ENCODE measurements around the gene P2RY14.

The P2RY14 gene

DNA sequence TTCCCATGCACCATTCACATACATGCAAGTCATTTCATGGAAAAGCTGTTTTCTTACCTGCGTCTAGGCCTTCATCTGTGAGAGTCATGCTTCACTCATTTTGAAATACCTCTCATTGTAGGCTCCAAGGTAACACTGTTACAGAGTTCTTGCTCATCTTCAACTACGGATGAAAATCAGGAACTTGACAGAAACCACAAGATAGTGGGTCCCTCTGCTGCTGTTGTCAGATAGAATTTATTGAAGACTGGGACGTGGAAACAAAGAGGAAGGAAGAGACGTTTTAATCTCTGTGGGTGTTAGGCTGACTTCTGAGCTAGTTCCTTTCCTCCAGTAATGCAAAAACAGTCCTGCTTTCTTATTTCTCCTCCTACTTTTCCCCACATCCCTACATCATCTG, at the start of gene P2RY14:
Gene P2RY14 (minus strand): TSS at position 313 of the 400 bp plus-strand sequence. CDS start 64,226 bp downstream, outside the sequence.
- Mint-ChIP-seq H3K27me3 (no peaks in the 10 kb centered on the region), H3K4me1 (peaks cover 36% of the 10 kb centered on the region), H3K27ac (peak within 1 kb of the TSS; percentile 94), H3K9me3 (no peaks in the 10 kb centered on the region), H3K4me3 (peak within 1 kb of the TSS; percentile 60), H3K36me3 (no peaks in the 10 kb centered on the region)
- peak; percentile 62 for ATAC-seq (ENCODE audit: low read depth)
- peak in 1 of 2 donors; percentile 45 for DNase-seq (ENCODE audit: low spot score in 2 of 2)

DNA sequence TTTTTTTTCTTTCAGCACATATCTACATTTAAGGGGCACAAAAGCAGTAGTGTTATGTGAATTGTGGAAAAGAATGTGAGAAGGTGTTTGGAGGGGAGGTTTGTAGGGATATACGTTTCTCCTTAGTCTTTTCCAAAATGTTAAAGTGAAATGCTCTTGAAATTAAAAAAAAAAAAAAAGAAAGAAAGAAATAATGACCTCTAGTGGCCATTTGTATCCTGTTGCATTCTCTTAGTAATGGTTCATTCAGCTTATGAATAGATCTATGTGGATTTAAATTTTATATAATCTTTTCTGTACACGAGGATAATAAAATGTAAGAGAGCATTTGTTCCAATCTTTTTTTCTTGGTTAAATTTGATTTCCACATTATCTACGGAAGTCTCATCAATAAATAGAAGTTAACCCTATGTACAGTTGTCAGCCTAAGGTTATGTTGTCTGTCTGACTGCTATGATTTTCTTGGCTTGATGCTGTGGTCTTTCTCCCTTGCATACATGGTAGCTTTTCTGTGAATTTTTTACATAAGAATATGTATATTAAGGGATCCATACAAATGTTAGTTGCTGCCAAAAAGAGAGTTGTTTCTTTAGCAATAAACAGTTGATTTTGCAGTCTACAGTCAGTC, 49.3 kb upstream of the P2RY14 start:
- Mint-ChIP-seq H3K4me3 (no peak overlapping the region), H3K9me3 (peaks cover 2% of the 10 kb centered on the region), H3K4me1 (peaks cover 9% of the 10 kb centered on the region), H3K36me3 (no peaks in the 10 kb centered on the region), H3K27ac (no peak overlapping the region), H3K27me3 (peaks cover 4% of the 10 kb centered on the region)
- DNase-seq (ENCODE audit: low spot score in 2 of 2): no peak
- ATAC-seq (ENCODE audit: low read depth): peak; percentile 41

DNA sequence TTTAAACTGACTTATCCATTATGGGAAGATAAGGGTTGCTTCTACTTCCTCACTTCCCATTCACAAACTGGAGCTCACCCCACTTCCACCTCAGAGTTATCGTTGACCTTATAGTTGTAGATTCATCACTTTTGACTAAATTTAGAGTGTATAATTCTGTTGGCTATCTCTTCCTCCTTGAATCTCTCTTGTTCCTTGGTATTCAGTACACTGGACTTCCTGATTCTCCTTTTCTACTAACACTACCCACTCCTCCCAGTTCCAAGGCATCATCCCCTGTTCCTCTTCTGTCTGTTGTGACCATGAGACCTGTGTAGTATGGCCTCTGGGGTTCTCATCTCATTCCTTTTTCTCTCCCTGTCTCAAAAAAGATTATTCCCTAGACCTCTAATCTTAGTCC, 44.2 kb upstream of the P2RY14 start:
- H3K4me1 Mint-ChIP-seq: no peaks in the 10 kb centered on the region
- no peak for ATAC-seq (ENCODE audit: low read depth)
- H3K36me3 Mint-ChIP-seq: no peaks in the 10 kb centered on the region
- no peak overlapping the region for H3K27ac Mint-ChIP-seq
- DNase-seq (ENCODE audit: low spot score in 2 of 2): no peak
- H3K4me3 Mint-ChIP-seq: no peak overlapping the region
- H3K9me3 Mint-ChIP-seq: peaks cover 2% of the 10 kb centered on the region
- H3K27me3 Mint-ChIP-seq: peaks cover 2% of the 10 kb centered on the region

DNA sequence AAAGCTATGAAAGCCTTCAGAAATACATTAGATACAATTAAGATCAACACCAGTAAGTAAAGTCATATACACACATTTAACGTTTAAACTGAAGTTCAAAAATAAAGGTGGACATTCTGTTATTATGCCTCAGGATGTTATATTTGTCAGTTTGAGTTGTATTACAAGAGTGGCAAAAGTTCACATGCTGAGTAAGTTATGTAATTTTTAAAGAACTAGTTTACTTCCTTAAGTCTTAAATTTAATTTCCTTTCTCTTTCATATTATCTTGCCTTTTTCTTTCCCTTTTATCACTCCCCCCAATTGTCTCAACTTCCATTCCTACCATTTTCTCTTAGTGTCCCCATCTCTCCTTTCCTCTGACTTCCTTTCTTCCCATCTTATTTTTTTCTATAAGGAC, 43.2 kb upstream of the P2RY14 start:
- no peak overlapping the region for H3K27ac Mint-ChIP-seq
- H3K27me3 Mint-ChIP-seq: peaks cover 2% of the 10 kb centered on the region
- DNase-seq (ENCODE audit: low spot score in 2 of 2): no peak
- H3K4me3 Mint-ChIP-seq: no peak overlapping the region
- H3K36me3 Mint-ChIP-seq: no peaks in the 10 kb centered on the region
- peaks cover 2% of the 10 kb centered on the region for H3K9me3 Mint-ChIP-seq
- no peak for ATAC-seq (ENCODE audit: low read depth)
- no peaks in the 10 kb centered on the region for H3K4me1 Mint-ChIP-seq

DNA sequence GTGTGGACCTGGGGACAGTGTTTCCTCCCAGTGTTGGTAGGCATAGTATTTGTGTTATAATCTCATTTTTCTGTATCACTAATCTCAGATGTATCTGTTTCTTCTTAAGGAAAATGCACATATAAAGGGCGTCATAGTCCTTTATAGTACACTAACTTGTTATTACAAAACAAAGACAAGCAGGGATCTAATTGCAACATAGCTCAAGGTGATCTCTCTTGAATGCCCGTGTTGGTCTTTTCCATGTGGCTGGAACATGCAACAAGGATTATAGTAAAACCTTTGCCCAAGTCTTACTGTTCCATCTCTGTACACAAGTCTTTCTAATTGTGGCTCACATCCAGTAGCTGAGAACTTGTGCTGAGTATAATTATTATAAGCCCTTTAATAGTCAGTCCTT, 41.8 kb upstream of the P2RY14 start:
- Mint-ChIP-seq H3K27ac (no peak overlapping the region), H3K4me1 (no peaks in the 10 kb centered on the region), H3K27me3 (peaks cover 2% of the 10 kb centered on the region), H3K4me3 (no peak overlapping the region), H3K36me3 (no peaks in the 10 kb centered on the region), H3K9me3 (peaks cover 2% of the 10 kb centered on the region)
- ATAC-seq (ENCODE audit: low read depth): no peak
- no peak for DNase-seq (ENCODE audit: low spot score in 2 of 2)

DNA sequence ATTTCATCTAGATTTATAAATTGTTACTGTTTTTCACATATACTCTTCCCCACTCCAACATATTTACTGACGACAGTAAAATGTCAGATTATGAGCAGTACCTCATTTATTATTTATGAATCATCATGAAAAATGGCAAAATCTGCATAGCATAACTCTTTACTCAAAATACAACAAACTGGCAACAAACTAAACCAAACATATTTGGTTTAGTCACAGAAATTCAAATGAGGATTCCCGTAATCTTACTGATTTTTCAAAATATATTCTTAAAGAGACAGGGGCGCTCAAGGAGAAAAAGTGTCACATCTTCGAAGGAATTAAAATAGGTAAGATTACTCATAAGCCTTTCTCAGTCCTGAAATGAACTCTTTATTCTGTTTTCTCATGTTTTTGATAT, 41.3 kb upstream of the P2RY14 start:
- DNase-seq (ENCODE audit: low spot score in 2 of 2) (no peak), ATAC-seq (ENCODE audit: low read depth) (no peak)
- Mint-ChIP-seq H3K4me3 (no peak overlapping the region), H3K27me3 (peaks cover 2% of the 10 kb centered on the region), H3K4me1 (no peaks in the 10 kb centered on the region), H3K27ac (no peak overlapping the region), H3K9me3 (peaks cover 2% of the 10 kb centered on the region), H3K36me3 (no peaks in the 10 kb centered on the region)

DNA sequence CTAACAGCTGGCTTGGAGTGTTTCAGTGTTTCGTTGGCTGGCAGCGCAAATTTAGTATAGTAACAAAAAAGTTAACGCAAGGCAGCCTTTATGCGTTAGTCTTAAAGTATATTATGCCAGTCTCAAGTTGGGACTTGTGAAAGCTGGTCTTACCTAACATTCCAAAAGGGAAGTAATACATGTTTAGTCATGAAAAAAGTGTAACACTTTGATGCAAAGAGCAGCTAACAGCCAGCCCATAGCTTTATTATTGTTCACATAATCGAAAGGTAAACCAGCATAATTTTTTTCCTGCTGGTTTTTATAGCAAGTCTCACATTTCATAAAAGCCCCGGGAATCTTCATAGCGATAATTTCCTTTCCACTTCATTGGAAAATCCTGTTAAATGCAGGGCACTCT, 40.6 kb upstream of the P2RY14 start:
- Mint-ChIP-seq H3K9me3 (peaks cover 2% of the 10 kb centered on the region), H3K27ac (no peak overlapping the region), H3K36me3 (no peaks in the 10 kb centered on the region), H3K4me1 (no peaks in the 10 kb centered on the region), H3K4me3 (no peak overlapping the region), H3K27me3 (peaks cover 2% of the 10 kb centered on the region)
- ATAC-seq (ENCODE audit: low read depth) (no peak), DNase-seq (ENCODE audit: low spot score in 2 of 2) (no peak)

DNA sequence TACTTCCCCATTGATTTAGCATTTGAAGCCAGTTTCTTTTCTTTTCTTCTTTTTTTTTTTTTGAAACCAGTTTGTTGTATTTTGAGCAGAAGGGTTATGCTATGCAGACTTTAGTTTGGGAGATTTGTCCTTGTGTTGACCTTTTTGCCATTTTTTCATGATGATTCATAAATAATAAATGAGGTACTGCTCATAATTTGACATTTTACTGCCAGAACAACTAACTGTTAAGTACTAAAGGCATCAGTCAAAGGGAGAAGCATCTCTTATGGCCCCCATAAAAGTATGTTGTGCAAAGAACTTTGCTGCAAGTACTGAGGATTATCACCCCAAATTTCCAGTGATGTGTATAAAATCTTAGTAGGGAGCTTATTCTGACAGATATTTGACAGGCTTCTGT, 40.0 kb upstream of the P2RY14 start:
- peaks cover 2% of the 10 kb centered on the region for H3K9me3 Mint-ChIP-seq
- no peak overlapping the region for H3K4me3 Mint-ChIP-seq
- H3K27me3 Mint-ChIP-seq: no peaks in the 10 kb centered on the region
- H3K27ac Mint-ChIP-seq: no peak overlapping the region
- DNase-seq (ENCODE audit: low spot score in 2 of 2) (no peak), ATAC-seq (ENCODE audit: low read depth) (no peak)
- H3K4me1 Mint-ChIP-seq: no peaks in the 10 kb centered on the region
- no peaks in the 10 kb centered on the region for H3K36me3 Mint-ChIP-seq

DNA sequence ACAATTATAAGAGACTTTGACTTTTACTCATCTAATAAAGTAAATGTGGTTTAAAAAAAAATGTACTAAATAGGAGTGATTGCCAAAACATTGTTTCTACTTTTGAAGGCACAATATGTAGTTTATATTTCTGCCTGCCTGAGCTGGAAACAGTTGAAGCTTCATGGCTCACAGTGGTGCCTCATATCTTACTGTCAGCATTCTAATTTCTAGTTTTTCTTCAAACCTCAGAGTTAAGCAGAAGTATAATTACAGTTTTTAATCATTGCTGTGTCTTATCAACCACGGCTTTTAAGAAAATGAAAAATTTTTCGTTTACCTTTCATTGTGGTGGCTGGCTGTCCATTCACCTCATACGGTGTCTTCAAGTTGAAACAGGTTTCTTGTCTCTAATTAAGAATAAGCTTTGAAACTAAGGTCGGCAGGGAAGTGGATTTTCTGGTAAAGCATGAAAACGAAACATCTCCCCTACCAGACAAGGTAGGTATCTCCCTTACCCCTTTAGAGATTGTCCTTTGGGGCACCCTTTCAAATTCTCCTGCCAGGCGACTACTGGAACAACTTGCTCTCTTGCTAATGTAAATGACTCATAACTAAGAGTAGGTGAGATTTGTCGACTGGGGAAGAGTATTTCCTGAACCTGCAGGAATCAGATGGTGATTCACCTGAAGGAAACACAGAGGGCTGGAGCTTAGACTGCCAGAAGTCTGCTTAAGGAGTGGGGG, 38.1 kb upstream of the P2RY14 start, which contains the start of gene GPR87:
Gene GPR87 (minus strand): TSS at position 554 of the 725 bp plus-strand sequence. CDS start 16,720 bp downstream, outside the sequence.
- H3K9me3 Mint-ChIP-seq: no peaks in the 10 kb centered on the region
- peak within 1 kb of the TSS; percentile 15 for H3K4me3 Mint-ChIP-seq
- H3K27me3 Mint-ChIP-seq: no peaks in the 10 kb centered on the region
- no peaks in the 10 kb centered on the region for H3K36me3 Mint-ChIP-seq
- no peak within 1 kb of the TSS for H3K27ac Mint-ChIP-seq
- no peak for DNase-seq (ENCODE audit: low spot score in 2 of 2)
- ATAC-seq (ENCODE audit: low read depth): no peak
- H3K4me1 Mint-ChIP-seq: no peaks in the 10 kb centered on the region

DNA sequence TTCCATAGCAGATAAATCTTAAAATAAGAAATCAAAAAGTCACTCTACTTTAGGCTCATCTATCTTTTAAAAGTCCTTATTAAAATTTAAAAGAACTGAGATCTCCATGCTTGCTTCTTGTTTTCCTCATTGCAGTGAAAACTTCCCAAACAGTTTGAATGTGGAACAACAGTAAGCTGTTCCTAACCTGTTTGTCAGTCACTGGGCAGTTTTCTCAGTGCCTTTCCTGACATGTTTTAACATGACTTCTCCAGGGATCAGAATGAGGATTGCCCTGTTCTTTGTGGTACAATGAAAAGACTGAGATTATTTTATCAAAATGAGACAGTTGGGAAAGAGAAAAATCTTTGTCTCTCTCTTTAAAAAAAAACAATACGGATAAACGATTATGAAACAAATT, 37.5 kb upstream of the P2RY14 start:
- Mint-ChIP-seq H3K27me3 (no peaks in the 10 kb centered on the region), H3K9me3 (no peaks in the 10 kb centered on the region), H3K4me1 (no peaks in the 10 kb centered on the region), H3K4me3 (no peak overlapping the region), H3K36me3 (no peaks in the 10 kb centered on the region), H3K27ac (no peak overlapping the region)
- DNase-seq (ENCODE audit: low spot score in 2 of 2): no peak
- ATAC-seq (ENCODE audit: low read depth): no peak

DNA sequence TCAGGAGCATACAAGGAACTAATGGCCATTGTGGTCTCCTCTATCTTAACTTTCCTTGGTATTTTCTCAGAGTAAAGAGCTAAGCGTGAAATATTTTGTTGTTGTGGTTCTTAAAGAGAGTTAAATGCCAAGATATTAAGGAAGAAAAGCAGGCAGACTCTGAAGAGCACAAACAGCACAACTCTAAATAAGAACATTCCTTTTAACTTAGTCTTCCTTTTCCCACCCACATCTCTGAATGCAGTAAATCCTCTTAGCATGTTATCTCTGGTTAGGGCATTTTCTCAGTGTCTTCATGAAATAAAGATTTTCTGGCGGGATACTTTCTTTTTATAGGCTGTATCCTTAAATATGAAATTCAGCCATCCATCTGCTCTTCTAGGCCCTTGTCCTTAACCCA, 36.8 kb upstream of the P2RY14 start:
- H3K27me3 Mint-ChIP-seq: no peaks in the 10 kb centered on the region
- no peaks in the 10 kb centered on the region for H3K36me3 Mint-ChIP-seq
- H3K4me1 Mint-ChIP-seq: no peaks in the 10 kb centered on the region
- no peak for ATAC-seq (ENCODE audit: low read depth)
- H3K9me3 Mint-ChIP-seq: no peaks in the 10 kb centered on the region
- no peak overlapping the region for H3K27ac Mint-ChIP-seq
- H3K4me3 Mint-ChIP-seq: no peak overlapping the region
- no peak for DNase-seq (ENCODE audit: low spot score in 2 of 2)

DNA sequence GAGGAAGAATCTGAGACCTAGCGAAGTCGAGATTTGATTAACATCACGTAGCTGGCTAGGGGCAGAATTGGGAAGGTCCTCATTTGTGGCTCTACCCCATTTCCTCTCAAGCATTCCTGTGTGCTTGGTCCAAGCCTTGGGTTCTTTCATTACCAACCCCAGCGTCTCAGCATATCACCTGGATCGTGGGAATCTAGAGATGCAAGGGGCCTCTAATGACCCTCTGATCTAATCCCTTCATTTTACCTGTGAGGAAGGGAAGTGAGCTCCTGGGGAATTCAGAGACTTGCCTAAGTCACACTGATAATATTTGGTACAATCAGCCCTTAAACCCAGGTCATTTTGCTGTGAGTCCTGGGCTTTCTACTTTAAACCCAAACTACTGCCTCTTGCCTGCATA, 36.3 kb upstream of the P2RY14 start:
- H3K9me3 Mint-ChIP-seq: no peaks in the 10 kb centered on the region

DNA sequence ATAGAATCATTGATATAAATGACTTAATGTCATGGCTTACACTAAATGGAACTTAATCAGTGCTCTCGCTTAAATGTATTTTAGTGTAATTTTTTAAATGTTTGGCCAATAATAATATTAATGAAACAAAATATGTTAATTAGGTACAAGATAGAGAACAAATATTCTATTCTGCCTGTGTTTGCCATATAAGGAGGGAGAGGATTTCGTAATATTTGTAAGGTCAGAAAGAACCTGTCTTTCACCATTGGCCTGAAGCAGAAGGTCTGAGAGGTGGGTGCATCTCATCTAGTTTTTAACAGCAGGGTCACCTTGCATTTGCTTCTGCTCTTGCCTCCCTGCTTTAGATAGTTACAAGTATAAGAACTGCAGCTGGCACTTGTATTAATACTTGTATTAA, 35.8 kb upstream of the P2RY14 start:
- Mint-ChIP-seq H3K27me3 (no peaks in the 10 kb centered on the region), H3K27ac (no peak overlapping the region), H3K4me1 (no peaks in the 10 kb centered on the region), H3K9me3 (no peaks in the 10 kb centered on the region), H3K36me3 (no peaks in the 10 kb centered on the region), H3K4me3 (no peak overlapping the region)
- DNase-seq (ENCODE audit: low spot score in 2 of 2) (no peak), ATAC-seq (ENCODE audit: low read depth) (no peak)

More for the DNA sequence above, 36.3 kb upstream of the P2RY14 start:
- H3K27ac Mint-ChIP-seq: no peak overlapping the region
- DNase-seq (ENCODE audit: low spot score in 2 of 2) (no peak), ATAC-seq (ENCODE audit: low read depth) (no peak)
- H3K4me3 Mint-ChIP-seq: no peak overlapping the region
- H3K27me3 Mint-ChIP-seq: no peaks in the 10 kb centered on the region
- no peaks in the 10 kb centered on the region for H3K4me1 Mint-ChIP-seq
- H3K36me3 Mint-ChIP-seq: no peaks in the 10 kb centered on the region

DNA sequence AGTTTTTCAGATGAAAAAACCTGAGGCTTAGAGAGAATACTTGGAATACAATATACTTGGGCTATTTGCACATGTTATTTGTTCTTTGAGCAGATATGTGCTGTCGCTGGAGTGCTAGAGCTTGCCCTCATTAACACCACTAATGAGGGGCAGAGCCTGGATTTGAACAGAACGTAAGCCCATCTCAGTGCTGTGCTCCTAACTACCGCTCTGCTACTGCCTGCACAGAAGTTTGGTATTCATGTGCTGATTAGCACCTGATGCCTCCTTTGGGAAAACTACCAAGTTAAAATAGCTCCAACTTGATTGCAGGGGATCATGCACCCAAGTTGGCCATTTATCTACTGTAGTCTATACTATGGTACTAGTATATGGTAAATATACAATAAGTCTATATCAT, 34.6 kb upstream of the P2RY14 start:
- Mint-ChIP-seq H3K4me1 (no peaks in the 10 kb centered on the region), H3K4me3 (no peak overlapping the region), H3K36me3 (no peaks in the 10 kb centered on the region), H3K27ac (no peak overlapping the region), H3K27me3 (no peaks in the 10 kb centered on the region), H3K9me3 (no peaks in the 10 kb centered on the region)
- ATAC-seq (ENCODE audit: low read depth) (no peak), DNase-seq (ENCODE audit: low spot score in 2 of 2) (no peak)

DNA sequence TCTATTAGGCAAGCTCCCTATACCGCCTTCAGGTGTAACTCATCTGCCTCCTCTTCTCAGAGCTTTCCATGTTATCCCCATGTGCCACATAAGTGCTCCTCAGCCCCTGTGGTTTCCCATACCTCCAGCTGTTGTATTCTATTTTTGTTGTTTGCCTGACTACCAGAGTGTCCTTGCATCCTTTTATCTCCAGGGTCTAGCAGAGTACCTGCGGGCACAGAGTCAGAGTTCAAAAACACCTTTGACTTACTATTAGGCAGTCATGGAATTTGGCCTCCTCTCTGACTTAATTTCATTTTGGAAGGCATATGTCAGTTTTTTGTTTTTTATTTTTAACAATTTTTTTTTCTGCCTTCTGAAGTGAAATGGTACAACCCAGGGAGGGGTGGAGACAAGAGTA, 31.2 kb upstream of the P2RY14 start:
- ATAC-seq (ENCODE audit: low read depth) (no peak), DNase-seq (ENCODE audit: low spot score in 2 of 2) (no peak)
- Mint-ChIP-seq H3K27ac (no peak overlapping the region), H3K4me1 (no peaks in the 10 kb centered on the region), H3K27me3 (no peaks in the 10 kb centered on the region), H3K9me3 (no peaks in the 10 kb centered on the region), H3K4me3 (no peak overlapping the region), H3K36me3 (no peaks in the 10 kb centered on the region)

Measured in memory B cell (primary cell).